ENCODE data around the gene ENG.

DNA sequence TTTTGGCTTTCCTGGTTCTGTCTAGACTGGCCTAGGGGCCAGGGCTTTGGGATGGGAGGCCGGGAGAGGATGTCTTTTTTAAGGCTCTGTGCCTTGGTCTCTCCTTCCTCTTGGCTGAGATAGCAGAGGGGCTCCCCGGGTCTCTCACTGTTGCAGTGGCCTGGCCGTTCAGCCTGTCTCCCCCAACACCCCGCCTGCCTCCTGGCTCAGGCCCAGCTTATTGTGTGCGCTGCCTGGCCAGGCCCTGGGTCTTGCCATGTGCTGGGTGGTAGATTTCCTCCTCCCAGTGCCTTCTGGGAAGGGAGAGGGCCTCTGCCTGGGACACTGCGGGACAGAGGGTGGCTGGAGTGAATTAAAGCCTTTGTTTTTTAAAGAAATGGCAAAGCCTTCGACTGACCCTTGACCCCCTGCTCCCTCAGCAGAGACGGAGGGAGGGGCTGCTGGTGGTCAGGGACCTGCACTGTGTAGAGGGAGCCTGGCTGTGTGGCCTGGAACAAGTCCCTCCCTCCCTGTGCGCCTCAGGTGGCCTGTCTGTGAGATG is 40.7 kb downstream of the ENG start:
- TF ChIP-seq, protein P1, sequence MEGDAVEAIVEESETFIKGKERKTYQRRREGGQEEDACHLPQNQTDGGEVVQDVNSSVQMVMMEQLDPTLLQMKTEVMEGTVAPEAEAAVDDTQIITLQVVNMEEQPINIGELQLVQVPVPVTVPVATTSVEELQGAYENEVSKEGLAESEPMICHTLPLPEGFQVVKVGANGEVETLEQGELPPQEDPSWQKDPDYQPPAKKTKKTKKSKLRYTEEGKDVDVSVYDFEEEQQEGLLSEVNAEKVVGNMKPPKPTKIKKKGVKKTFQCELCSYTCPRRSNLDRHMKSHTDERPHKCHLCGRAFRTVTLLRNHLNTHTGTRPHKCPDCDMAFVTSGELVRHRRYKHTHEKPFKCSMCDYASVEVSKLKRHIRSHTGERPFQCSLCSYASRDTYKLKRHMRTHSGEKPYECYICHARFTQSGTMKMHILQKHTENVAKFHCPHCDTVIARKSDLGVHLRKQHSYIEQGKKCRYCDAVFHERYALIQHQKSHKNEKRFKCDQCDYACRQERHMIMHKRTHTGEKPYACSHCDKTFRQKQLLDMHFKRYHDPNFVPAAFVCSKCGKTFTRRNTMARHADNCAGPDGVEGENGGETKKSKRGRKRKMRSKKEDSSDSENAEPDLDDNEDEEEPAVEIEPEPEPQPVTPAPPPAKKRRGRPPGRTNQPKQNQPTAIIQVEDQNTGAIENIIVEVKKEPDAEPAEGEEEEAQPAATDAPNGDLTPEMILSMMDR (IDR thresholded peaks at IDR 0.05) = no peak
- TF ChIP-seq ZFX (IDR thresholded peaks at IDR 0.05; ENCODE audit: borderline replicate concordance) = no peak
